HG02840 (cell line): ENCODE measurements around the gene UBN1.
"Not testable (repeated sequence)": the region's sequence is repeated elsewhere in the genome, so short reads cannot be mapped to it uniquely, and the experiment has no call there.

Experiments used
- ATAC-seq: cut with Tn5 transposase; IDR thresholded peaks from one replicate; pipeline ENCODE4 v1.9.1; 2021; ENCODE audit warnings: mild to moderate bottlenecking, moderate library complexity, moderate number of reproducible peaks; ENCODE audit not compliant: unreplicated experiment, low FRiP score

Gene UBN1

GRCh38 chr16:4925293-4925607, 78.0 kb downstream of the UBN1 start:
- no peak for ATAC-seq

- no peak for ATAC-seq
Measured at GRCh38 chr16:4925791-4926190, 78.5 kb downstream of the UBN1 start.

- ATAC-seq = no peak
Measured at GRCh38 chr16:4926928-4927327, 79.6 kb downstream of the UBN1 start.

GRCh38 chr16:4927661-4928060, 80.4 kb downstream of the UBN1 start:
- ATAC-seq = no peak

GRCh38 chr16:4928227-4928626, 80.9 kb downstream of the UBN1 start:
- no peak for ATAC-seq

- ATAC-seq = not testable (repeated sequence)
Measured at GRCh38 chr16:4929619-4930018, 82.3 kb downstream of the UBN1 start.

GRCh38 chr16:4931381-4931780, 84.1 kb downstream of the UBN1 start:
- no peak for ATAC-seq
